ENCODE measurements around the gene MPHOSPH10. TPM values are rescaled to one million over a fixed set of nuclear protein-coding genes. Genes with fewer than 3 reads are reported as not detected.

MPHOSPH10 gene
- total RNA-seq, 1 donor from 2014 or later = 21.6 TPM

DNA sequence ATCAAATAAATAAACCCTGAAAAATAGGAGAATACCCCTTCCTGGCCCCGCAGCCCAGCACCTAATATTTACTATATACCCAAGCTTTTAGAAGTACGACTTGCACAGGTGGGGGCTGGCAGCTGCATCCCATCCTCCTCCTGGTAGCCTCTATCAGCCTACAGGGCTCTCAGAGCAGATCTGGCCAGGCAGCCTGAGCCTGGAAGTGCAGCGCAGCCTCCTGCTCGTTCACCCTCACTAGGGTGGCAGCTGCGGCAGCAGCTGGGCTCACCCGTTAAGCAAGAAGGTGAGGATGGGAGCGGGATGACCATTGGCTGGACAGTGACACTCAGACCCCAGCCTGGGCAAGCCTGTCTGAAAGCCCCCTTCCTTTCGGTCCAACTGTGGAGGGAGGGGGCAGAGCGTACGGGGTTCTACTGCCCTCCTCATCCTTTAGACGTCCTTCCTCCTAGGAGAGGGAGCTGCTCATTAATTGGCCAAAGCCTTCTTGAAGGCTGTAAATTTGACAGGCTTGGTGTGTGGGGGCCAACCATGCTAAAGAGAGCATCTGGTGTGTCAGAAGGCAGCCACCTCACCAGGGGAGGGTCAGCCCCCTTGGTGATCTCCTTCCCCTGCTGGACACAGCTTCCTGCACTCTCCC is 23.3 kb downstream of the MPHOSPH10 start:
- Histone ChIP-seq H3K36me3 (peaks cover 0 to 15% of the 10 kb centered on the region in 2 donors), H3K27ac (no peak overlapping the region), H3K4me3 (no peak overlapping the region), H3K27me3 (no peaks in the 10 kb centered on the region), H3K4me1 (peaks cover 10% of the 10 kb centered on the region), H3K9me3 (no peaks in the 10 kb centered on the region)
- DNase-seq (ENCODE audit: extremely low spot score in 2 of 2) = peak in 1 of 2 donors; percentile 70
- TF ChIP-seq POLR2A (IDR thresholded peaks at IDR 0.05) (no peak), POLR2AphosphoS5 (IDR thresholded peaks at IDR 0.05; ENCODE audit: insufficient read depth in 1 of 2, low read depth in 1 of 2) (no peak)
- TF ChIP-seq, protein P1, sequence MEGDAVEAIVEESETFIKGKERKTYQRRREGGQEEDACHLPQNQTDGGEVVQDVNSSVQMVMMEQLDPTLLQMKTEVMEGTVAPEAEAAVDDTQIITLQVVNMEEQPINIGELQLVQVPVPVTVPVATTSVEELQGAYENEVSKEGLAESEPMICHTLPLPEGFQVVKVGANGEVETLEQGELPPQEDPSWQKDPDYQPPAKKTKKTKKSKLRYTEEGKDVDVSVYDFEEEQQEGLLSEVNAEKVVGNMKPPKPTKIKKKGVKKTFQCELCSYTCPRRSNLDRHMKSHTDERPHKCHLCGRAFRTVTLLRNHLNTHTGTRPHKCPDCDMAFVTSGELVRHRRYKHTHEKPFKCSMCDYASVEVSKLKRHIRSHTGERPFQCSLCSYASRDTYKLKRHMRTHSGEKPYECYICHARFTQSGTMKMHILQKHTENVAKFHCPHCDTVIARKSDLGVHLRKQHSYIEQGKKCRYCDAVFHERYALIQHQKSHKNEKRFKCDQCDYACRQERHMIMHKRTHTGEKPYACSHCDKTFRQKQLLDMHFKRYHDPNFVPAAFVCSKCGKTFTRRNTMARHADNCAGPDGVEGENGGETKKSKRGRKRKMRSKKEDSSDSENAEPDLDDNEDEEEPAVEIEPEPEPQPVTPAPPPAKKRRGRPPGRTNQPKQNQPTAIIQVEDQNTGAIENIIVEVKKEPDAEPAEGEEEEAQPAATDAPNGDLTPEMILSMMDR (IDR thresholded peaks at IDR 0.05) = no peak
- intact Hi-C loops (cut with DNase I) = no loop called here

- H3K4me3 ChIP-seq = no peak overlapping the region
- peaks cover 10% of the 10 kb centered on the region for H3K4me1 ChIP-seq
- TF ChIP-seq POLR2A (IDR thresholded peaks at IDR 0.05) = no peak
- intact Hi-C loops (cut with DNase I) = no loop called here
- H3K9me3 ChIP-seq = no peaks in the 10 kb centered on the region
- peaks cover 0 to 10% of the 10 kb centered on the region in 2 donors for H3K36me3 ChIP-seq
- peak in 1 of 2 donors; percentile 56 for DNase-seq (ENCODE audit: extremely low spot score in 2 of 2)
- H3K27ac ChIP-seq = no peak overlapping the region
- no peaks in the 10 kb centered on the region for H3K27me3 ChIP-seq
Observed at GRCh38 chr2:71154279-71154678, 23.8 kb downstream of the MPHOSPH10 start.

GRCh38 chr2:71154798-71155197 is 24.4 kb downstream of the MPHOSPH10 start:
- H3K27ac ChIP-seq = no peak overlapping the region
- peaks cover 10% of the 10 kb centered on the region for H3K4me1 ChIP-seq
- intact Hi-C loops (cut with DNase I) = no loop called here
- H3K27me3 ChIP-seq = no peaks in the 10 kb centered on the region
- TF ChIP-seq, protein P1 (IDR thresholded peaks at IDR 0.05) = no peak
- TF ChIP-seq POLR2A (IDR thresholded peaks at IDR 0.05) = no peak
- TF ChIP-seq POLR2AphosphoS5 (IDR thresholded peaks at IDR 0.05; ENCODE audit: insufficient read depth in 1 of 2, low read depth in 1 of 2) = no peak
- H3K9me3 ChIP-seq = no peaks in the 10 kb centered on the region
- no peak overlapping the region for H3K4me3 ChIP-seq
- no peak for DNase-seq (ENCODE audit: extremely low spot score in 2 of 2)
- peaks cover 0 to 4% of the 10 kb centered on the region in 2 donors for H3K36me3 ChIP-seq

GRCh38 chr2:71155846-71156245 is 25.4 kb downstream of the MPHOSPH10 start:
- H3K27me3 ChIP-seq = no peaks in the 10 kb centered on the region
- TF ChIP-seq POLR2A (IDR thresholded peaks at IDR 0.05) (no peak), POLR2AphosphoS5 (IDR thresholded peaks at IDR 0.05; ENCODE audit: insufficient read depth in 1 of 2, low read depth in 1 of 2) (no peak)
- TF ChIP-seq, protein P1 (IDR thresholded peaks at IDR 0.05) = no peak
- peak in 1 of 2 donors; percentile 60 for DNase-seq (ENCODE audit: extremely low spot score in 2 of 2)
- no peak overlapping the region for H3K27ac ChIP-seq
- H3K4me3 ChIP-seq = no peak overlapping the region
- H3K9me3 ChIP-seq = no peaks in the 10 kb centered on the region
- H3K4me1 ChIP-seq = peaks cover 10% of the 10 kb centered on the region
- no peaks in the 10 kb centered on the region for H3K36me3 ChIP-seq
- intact Hi-C loops (cut with DNase I) = no loop called here

DNA sequence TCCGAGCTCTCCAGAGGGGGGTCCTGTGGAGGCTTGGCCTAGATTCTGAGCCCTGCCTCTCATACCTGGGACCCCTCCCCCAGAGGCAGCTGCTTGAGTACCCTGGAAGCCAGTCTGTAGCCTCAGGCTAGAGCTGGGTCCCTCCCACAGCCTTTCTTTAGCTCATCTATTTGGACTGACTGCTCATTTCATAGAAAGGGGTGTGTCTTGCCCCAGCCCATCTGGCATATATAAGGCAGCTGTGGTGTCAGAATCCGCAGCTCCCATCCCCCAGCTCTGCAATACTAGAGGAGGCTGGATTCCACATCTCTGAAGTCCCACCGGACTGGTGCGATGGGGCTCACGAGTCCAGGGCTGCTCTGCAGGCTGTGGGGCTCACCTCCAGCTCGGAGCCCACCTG is 26.1 kb downstream of the MPHOSPH10 start:
- intact Hi-C loops (cut with DNase I) = no loop called here
- Histone ChIP-seq H3K9me3 (no peaks in the 10 kb centered on the region), H3K4me3 (no peak overlapping the region), H3K36me3 (no peaks in the 10 kb centered on the region), H3K27ac (peak overlapping the region; percentile 12), H3K27me3 (no peaks in the 10 kb centered on the region), H3K4me1 (peaks cover 10% of the 10 kb centered on the region)
- TF ChIP-seq POLR2AphosphoS5 (IDR thresholded peaks at IDR 0.05; ENCODE audit: insufficient read depth in 1 of 2, low read depth in 1 of 2) = no peak
- TF ChIP-seq, protein P1 (IDR thresholded peaks at IDR 0.05) = no peak
- no peak for TF ChIP-seq POLR2A (IDR thresholded peaks at IDR 0.05)
- DNase-seq (ENCODE audit: extremely low spot score in 2 of 2) = peak in 1 of 2 donors; percentile 65

Data from vagina (tissue), 2 donors.